OCI-LY7 (cell line): ENCODE measurements around the gene TTC16. TPM values are rescaled to one million over a fixed set of nuclear protein-coding genes. Genes with fewer than 3 reads are reported as not detected.
A peak's percentile ranks its signal among the peaks of the same experiment; 100 is the strongest.

ENCODE experiments used
- BruUV-seq: library from RNA; stranded (reverse); fragments of 400-500 nt; replicated peaks from 2 replicates; lab custom pipeline; 2021; lab: Mats Ljungman, UMichigan
- CTCF ChIA-PET: fragments of 300-600 bp; sonication (Branson Sonifier 250); formaldehyde crosslinking; loops from one replicate; lab custom pipeline; 2022; ENCODE audit warnings: antibody characterized with exemption; ENCODE audit not compliant: unreplicated experiment; lab: Charles Lee
- POLR2A ChIA-PET: fragments of 300-600 bp; sonication (Branson Sonifier 250); formaldehyde crosslinking; loops from one replicate; lab custom pipeline; 2022; ENCODE audit warnings: antibody characterized with exemption; lab: Charles Lee
- DNase-seq: peaks from one replicate; pipeline ENCODE4 v3.0.0-alpha.2; 2015; ENCODE audit warnings: low spot score
- H2AFZ ChIP-seq: fragments of 200-600 bp; sonication (generic), shearing (Covaris generic); 2 replicates; pipeline ENCODE4 v1.6.1; 2014; ENCODE audit warnings: mild to moderate bottlenecking, antibody characterized with exemption, low read length, moderate library complexity
- H3K27ac ChIP-seq: fragments of 200-600 bp; sonication (generic); 2 replicates; pipeline ENCODE4 v1.5.1; 2014; ENCODE audit warnings: mixed run types, low read depth, mild to moderate bottlenecking, moderate library complexity, low read length, inconsistent platforms; ENCODE audit not compliant: poor library complexity, severe bottlenecking
- H3K36me3 ChIP-seq: fragments of 200-600 bp; sonication (generic); 2 replicates; pipeline ENCODE4 v1.6.1; 2014; ENCODE audit warnings: mild to moderate bottlenecking, antibody characterized with exemption, low read length, moderate library complexity, mixed read lengths; ENCODE audit not compliant: insufficient read depth
- H3K4me1 ChIP-seq: fragments of 200-600 bp; sonication (generic); 2 replicates; pipeline ENCODE4 v1.5.1; 2014; ENCODE audit warnings: mild to moderate bottlenecking, low read length; ENCODE audit not compliant: insufficient read depth, poor library complexity, severe bottlenecking
- H3K4me2 ChIP-seq: fragments of 200-600 bp; sonication (generic); 2 replicates; pipeline ENCODE4 v1.6.1; 2014; ENCODE audit warnings: mild to moderate bottlenecking, low read length
- H3K4me3 ChIP-seq: fragments of 200-600 bp; sonication (generic); 2 replicates; pipeline ENCODE4 v1.5.1; 2014; ENCODE audit warnings: mild to moderate bottlenecking, low read depth, low read length; ENCODE audit not compliant: poor library complexity, severe bottlenecking
- H3K79me2 ChIP-seq: fragments of 200-600 bp; sonication (generic); 2 replicates; pipeline ENCODE4 v1.6.1; 2016; ENCODE audit warnings: low read depth, mild to moderate bottlenecking, low read length, moderate library complexity, mixed read lengths; ENCODE audit not compliant: insufficient read depth
- H3K9me2 ChIP-seq: fragments of 200-600 bp; sonication (generic); 2 replicates; pipeline ENCODE4 v1.6.1; 2016; ENCODE audit warnings: mild to moderate bottlenecking, low read length, mixed read lengths; ENCODE audit not compliant: insufficient read depth
- H3K9me3 ChIP-seq: fragments of 200-600 bp; sonication (generic); 2 replicates; pipeline ENCODE4 v1.6.1; 2014; ENCODE audit warnings: mild to moderate bottlenecking, mixed run types, low read length, mixed read lengths
- H4K20me1 ChIP-seq: fragments of 200-600 bp; sonication (generic); 2 replicates; pipeline ENCODE4 v1.6.1; 2014; ENCODE audit warnings: mild to moderate bottlenecking, antibody characterized with exemption, low read length, moderate library complexity, mixed read lengths; ENCODE audit not compliant: insufficient read depth
- CTCF ChIP-seq: fragments of 200-600 bp; sonication (generic); conservative IDR thresholded peaks from 2 replicates; pipeline ENCODE4 v1.5.1; 2014; ENCODE audit warnings: mild to moderate bottlenecking, antibody characterized with exemption, low read length, moderate library complexity, mixed read lengths
- EZH2phosphoT487 ChIP-seq: fragments of 200-600 bp; sonication (generic); IDR thresholded peaks from 2 replicates; pipeline ENCODE4 v1.6.1; 2018; ENCODE audit warnings: low read depth, borderline replicate concordance, mild to moderate bottlenecking, mixed run types, antibody characterized with exemption, low read length, moderate library complexity, mixed read lengths
- intact Hi-C: fragments of 100-400 bp; cut with micrococcal nuclease; formaldehyde crosslinking; loops from one replicate; pipeline ENCODE4 v1.10.0; 2022; ENCODE audit not compliant: unreplicated experiment
- total RNA-seq, 2 experiments: library from RNA; depleted of rRNA in 1 of 2; stranded (reverse); fragments of >200 nt in 1 of 2; shearing (Covaris generic) in 1 of 2; gene quantifications; 2 replicates each; pipeline ENCODE4 v1.2.3, GENCODE V29; 2014 to 2022

TTC16 gene
- total RNA-seq, 2 experiments from 2014 or later: not detected

GRCh38 chr9:127763918-127764384 lies 48.1 kb downstream of the TTC16 start:
- ChIA-PET CTCF (no interaction called here), POLR2A (no interaction called here)
- H3K9me2 ChIP-seq: no peaks in the 10 kb centered on the region
- no peak overlapping the region for H3K4me2 ChIP-seq
- peaks cover 57% of the 10 kb centered on the region for H3K36me3 ChIP-seq
- TF ChIP-seq CTCF (peak; percentile 67), EZH2phosphoT487 (no peak)
- no peaks in the 10 kb centered on the region for H4K20me1 ChIP-seq
- intact Hi-C loops: loop anchor here (1.0 kb wide), 2 partner anchors 12 to 21 kb away; no protein-coding TSS in a partner anchor
- DNase-seq: peak; percentile 51
- BruUV-seq: no TSS peak
- H3K79me2 ChIP-seq: 0 out of 2 replicates have a peak, but pooled peaks cover 3% of the 10 kb centered on the region
- H2AFZ ChIP-seq: no peak overlapping the region
- H3K9me3 ChIP-seq: no peaks in the 10 kb centered on the region
- no peak overlapping the region for H3K4me3 ChIP-seq
- no peak overlapping the region for H3K27ac ChIP-seq
- H3K4me1 ChIP-seq: peaks cover 14% of the 10 kb centered on the region

GRCh38 chr9:127765418-127765817 lies 49.5 kb downstream of the TTC16 start:
- H3K4me1 ChIP-seq: peaks cover 24% of the 10 kb centered on the region
- CTCF ChIA-PET: interaction anchor here (0.9 kb wide), 1 partner anchor 19 kb away, joined by 3 read pairs; no protein-coding TSS in a partner anchor
- peaks cover 14% of the 10 kb centered on the region; the same call in 1 of the 2 replicates for H3K79me2 ChIP-seq
- no peak overlapping the region for H3K4me2 ChIP-seq
- H4K20me1 ChIP-seq: 0 out of 2 replicates have a peak, but pooled peaks cover under 1% of the 10 kb centered on the region
- POLR2A ChIA-PET: interaction anchor here (0.7 to 1.0 kb wide), 4 partner anchors 21 to 2000 kb away, joined by 3 to 5 read pairs (median 4); no protein-coding TSS in a partner anchor
- no peak overlapping the region for H3K4me3 ChIP-seq
- no peaks in the 10 kb centered on the region for H3K9me2 ChIP-seq
- H2AFZ ChIP-seq: no peak overlapping the region
- H3K9me3 ChIP-seq: no peaks in the 10 kb centered on the region
- peaks cover 66% of the 10 kb centered on the region for H3K36me3 ChIP-seq
- BruUV-seq: no TSS peak
- DNase-seq: no peak
- intact Hi-C loops: no loop called here
- TF ChIP-seq CTCF: no peak
- H3K27ac ChIP-seq: no peak overlapping the region

GRCh38 chr9:127767410-127767809 lies 51.5 kb downstream of the TTC16 start:
- ChIA-PET POLR2A (interaction anchor here (0.5 to 1.6 kb wide), 4 partner anchors 12 to 38 kb away, joined by 3 to 8 read pairs (median 4); partner anchors contain the start of genes SH2D3C and TOR2A), CTCF (no interaction called here)
- BruUV-seq: no TSS peak
- H3K36me3 ChIP-seq: peaks cover 64% of the 10 kb centered on the region
- H3K9me3 ChIP-seq: no peaks in the 10 kb centered on the region
- peaks cover 19% of the 10 kb centered on the region; the same call in 1 of the 2 replicates for H3K79me2 ChIP-seq
- no peak for DNase-seq
- H3K4me1 ChIP-seq: peaks cover 39% of the 10 kb centered on the region
- no peak overlapping the region for H2AFZ ChIP-seq
- no peak overlapping the region for H3K4me3 ChIP-seq
- peak overlapping the region; percentile 7 for H3K27ac ChIP-seq
- H3K9me2 ChIP-seq: no peaks in the 10 kb centered on the region
- intact Hi-C loops: no loop called here
- TF ChIP-seq EZH2phosphoT487 (no peak), CTCF (no peak)
- 0 out of 2 replicates have a peak, but pooled peaks cover 6% of the 10 kb centered on the region for H4K20me1 ChIP-seq
- peak overlapping the region; percentile 31; the same call in 1 of the 2 replicates for H3K4me2 ChIP-seq
